Embryonic facial prominence (tissue), 1 donor: ENCODE data around the gene HES4.
"Not testable (repeated sequence)": the region's sequence is repeated elsewhere in the genome, so short reads cannot be mapped to it uniquely, and the experiment has no call there.

Experiments used
- DNase-seq: peaks from one replicate; pipeline ENCODE4 v3.0.0-alpha.2; 2016; ENCODE audit errors: extremely low spot score

The HES4 gene

DNA sequence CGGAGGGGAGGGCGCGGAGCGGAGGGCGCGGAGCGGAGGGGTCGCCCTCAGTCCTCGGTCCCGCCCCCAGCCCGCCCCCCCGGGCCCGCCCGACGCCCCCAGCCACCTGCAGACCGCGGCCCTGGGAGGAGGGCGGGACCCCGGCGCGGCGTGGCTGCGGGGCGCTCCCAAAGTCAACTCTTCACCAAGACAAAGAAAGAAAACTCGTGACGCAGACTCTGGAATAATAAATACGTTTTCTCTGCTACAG lies 1.2 kb downstream of the HES4 start:
- no peak for DNase-seq

DNA sequence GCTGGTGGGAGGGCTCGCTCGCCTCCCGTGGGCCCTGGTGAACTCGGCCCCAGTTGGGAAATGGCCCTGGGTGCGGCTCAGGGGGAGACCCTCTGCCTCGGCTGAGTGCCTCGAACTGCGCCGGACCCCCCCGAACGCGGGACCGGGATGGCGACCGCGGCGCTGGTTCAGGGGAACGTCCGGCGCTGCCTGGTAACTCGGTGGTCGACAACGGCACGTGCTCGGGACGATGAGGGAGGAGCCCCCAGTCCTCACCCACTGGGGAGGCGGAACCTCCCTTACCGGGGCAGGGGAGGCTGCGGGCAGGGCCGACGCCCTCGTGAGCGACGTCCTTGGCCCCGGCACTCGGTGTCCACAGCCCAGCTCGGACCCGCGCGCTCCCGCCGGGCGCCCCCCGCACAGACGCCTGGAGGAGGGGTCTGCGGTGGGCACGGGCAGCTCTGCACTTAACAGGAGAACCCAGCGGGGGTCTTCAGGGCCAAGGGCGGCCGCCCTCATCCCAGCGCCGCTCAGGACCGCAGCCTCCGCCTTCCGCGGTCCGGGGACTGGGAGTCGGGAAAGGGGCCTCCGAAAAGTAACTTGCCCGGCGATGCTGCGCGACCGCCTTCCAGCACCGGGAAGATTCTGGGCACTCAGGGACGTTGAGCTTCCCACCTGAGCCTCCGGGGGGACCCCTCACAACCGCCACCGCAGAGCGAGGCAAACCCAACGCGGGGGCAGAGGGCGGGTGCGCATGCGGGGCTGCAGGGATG lies 1.7 kb downstream of the HES4 start:
- no peak for DNase-seq

DNA sequence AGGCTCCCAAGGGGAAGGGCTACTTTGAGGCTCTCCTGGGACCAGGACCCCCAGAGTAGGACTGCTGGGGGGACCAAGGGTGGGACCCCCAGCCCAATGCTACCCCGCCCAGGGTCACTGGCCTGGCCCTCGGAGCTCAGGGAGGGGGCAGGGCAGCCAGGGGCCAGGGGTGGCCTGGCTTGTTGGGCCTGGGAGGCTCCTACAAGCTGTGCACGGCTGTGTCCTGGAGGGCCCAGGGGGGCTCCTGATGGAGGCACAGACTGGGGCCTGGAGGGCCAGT lies 2.2 kb downstream of the HES4 start:
- DNase-seq: no peak

DNA sequence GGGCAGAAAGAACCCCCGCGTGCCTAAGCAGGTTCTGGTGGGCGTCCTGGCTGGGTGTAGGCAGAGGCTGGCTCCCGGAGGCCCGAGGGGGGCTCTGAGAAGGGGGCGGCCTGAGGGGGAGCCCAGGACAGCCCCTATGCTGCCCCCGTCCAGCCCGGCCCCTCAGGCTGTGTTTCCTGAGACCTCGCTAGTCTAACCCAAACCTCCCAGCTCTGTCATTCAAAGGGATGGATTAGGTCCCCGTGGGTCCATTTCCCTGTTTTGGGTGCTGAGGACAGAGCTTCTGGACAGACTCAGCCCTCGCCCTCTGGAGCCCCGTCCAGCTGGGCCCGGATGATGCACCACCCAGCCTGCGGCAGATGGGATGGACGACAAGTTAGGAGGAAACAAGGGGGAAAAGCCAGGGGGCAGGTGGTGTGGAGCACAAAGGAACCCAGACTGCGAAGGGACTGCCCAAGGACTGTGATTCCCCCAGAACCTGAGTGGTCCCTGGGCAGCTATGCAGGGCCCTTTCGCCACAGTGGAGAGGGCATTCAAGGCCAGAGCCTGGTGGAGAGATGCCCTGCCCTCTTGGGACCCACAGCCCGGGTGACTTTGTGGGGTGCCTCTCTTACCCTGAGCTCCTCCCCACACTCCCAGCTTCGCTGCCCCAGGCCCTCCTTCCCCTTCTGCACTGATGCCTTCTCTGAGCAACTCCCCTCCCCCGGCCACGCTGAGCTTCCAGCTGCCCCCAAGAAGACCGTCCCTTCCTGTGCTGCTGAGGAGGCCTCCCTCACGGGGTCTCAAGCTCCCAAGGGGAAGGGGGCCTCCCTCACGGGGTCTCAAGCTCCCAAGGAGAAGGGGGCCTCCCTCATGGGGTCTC lies 2.8 kb downstream of the HES4 start:
- no peak for DNase-seq

DNA sequence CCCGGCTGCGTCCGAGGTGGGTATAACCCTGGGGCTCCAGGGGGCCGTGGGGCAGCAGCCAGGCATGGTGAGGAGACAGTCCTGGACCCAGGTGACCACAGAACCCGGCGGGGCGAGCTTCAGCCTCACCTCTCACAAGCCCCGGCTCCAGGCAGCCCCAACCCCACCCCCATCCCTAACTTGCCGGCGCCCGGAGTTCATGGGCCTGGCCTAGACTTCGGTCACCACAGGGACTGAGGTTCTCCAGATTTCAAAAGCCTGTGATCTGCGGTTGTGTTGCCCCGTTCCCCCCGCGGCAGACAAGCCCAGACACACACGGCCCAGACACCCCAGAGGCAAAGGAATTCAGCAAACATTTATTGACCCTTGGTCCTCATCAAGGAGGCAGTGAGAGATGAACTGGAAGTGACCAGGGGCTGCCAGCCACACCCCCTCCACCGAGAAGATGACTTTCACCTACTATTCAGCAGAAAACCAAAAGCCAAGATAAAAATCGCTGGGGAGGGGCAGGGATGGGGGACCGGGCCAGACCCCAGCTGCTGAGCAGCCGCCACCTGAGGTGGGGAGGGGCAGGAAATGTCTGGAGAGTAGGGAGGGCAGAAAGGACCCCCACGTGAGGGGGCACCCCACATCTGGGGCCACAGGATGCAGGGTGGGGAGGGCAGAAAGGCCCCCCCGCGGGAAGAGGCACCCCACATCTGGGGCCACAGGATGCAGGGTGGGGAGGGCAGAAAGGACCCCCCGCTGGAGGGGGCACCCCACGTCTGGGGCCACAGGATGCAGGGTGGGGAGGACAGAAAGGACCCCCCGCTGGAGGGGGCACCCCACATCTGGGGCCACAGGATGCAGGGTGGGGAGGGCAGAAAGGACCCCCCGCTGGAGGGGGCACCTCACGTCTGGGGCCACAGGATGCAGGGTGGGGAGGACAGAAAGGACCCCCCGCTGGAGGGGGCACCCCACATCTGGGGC lies 3.9 kb downstream of the HES4 start:
- no peak for DNase-seq

DNA sequence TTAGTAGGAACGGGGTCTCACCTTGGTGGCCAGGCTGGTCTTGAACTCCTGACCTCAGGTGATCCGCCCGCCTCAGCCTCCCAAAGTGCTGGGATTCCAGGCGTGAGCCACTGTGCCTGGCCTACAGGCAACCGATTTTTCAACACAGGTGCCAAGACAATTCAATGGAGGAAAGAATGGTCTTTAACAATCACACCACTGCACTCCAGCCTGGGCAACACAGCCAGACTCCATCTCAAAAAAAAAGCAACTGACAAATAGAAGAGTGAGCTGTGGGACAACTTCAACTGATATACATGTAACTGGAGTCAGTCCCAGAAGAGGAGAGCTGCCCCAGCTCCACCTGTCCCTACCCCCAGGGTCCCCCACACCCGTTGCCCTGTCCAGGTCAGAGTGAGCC lies 5.4 kb downstream of the HES4 start:
- not testable (repeated sequence) for DNase-seq

DNA sequence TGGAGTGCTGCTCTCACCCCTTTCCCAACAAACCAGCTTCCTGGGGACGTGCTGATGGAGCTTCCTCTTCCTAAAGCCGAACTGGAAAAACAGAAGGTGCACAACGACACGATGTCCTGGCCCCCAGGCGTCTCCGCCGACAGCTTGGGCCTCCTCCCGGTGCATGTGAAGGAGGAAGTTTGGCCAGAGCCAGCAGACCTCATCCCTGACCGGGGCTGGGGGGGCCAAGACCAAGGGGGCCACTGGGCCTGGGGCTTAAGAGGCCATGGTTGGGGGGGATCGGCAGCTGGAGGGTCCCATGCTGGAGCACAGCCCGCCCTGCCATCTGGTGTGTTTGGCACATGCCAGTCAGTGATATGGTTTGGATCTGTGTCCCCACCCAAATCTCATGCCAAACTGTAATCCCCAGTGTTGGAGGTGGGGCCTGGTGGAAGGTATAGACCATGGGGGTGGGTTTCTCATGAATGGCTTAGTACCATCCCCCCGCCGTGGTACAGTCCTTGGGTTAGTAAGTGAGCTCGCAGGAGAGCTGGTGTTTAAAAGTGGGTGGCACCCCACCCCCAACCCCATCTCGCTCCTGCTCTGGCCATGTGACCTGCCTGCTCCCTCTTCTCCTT lies 6.4 kb downstream of the HES4 start:
- DNase-seq: no peak

DNA sequence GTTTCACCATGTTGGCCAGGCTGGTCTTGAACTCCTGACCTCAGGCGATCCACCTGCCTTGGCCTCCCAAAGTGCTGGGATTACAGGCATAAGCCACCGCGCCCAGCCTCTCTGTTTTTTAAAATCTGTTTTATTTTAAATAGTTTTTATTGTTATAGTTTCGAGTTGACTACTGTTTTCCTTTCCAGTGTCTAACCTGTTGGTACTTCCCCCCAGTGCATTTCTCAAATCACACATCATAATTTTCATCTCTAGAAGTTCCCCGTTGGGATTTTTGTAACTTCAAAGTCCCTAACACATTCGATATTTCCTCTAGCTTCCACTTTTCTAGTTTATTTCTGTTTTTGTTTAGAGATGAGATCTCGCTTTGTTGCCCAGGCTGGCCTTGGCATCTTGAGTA lies 7.5 kb downstream of the HES4 start:
- no peak for DNase-seq

DNA sequence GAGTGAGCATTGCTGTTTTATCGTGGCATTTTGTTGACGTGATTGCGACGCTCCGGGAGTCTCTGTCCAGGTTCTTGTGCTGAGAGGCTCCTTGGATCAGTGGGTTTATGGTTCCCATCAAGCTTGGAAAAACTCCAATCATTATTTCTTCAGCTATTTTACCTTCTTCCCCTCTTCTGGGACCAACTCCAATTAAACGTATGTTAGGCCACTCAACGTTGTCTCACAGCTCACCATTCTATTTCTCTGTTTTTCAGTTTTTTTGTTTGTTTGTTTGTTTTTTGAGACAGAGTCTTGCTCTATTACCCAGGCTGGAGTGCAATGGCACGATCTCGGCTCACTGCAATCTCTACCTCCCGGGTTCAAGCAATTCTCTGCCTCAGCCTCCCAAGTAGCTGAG lies 8.0 kb downstream of the HES4 start:
- no peak for DNase-seq

DNA sequence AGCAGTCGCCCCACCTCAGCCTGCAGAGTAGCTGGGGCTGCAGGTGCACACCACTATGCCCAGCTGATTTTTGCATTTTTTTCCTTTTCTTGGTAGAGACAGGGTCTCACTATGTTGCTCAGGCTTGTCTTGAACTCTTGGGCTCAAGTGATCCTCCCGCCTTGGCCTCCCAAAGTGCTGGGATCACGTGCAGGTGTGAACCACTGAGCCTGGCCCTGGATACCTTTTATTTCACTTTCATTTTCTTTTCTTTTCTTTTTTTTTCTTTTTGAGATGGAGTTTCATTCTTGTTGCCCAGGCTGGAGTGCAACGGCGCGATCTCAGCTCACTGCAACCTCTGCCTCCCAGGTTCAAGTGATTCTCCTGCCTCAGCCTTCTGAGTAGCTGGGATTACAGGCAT lies 8.6 kb downstream of the HES4 start:
- not testable (repeated sequence) for DNase-seq

DNA sequence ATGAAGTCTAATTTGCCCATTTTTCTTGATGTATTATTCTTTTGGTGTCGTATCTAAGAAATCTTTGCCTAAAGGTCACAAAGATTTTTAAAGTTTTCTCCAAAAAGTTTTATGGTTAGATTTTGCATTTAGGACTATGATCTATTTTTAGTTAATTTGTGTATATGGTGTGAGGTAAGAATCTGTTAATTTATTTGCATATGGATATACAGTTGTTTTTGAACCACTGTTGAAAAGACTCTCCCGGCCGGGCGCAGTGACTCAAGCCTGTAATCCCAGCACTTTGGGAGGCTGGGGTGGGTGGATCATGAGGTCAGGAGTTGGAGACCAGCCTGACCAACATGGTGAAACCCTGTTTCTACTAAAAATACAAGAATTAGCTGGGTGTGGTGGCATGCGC lies 11.8 kb downstream of the HES4 start:
- not testable (repeated sequence) for DNase-seq

DNA sequence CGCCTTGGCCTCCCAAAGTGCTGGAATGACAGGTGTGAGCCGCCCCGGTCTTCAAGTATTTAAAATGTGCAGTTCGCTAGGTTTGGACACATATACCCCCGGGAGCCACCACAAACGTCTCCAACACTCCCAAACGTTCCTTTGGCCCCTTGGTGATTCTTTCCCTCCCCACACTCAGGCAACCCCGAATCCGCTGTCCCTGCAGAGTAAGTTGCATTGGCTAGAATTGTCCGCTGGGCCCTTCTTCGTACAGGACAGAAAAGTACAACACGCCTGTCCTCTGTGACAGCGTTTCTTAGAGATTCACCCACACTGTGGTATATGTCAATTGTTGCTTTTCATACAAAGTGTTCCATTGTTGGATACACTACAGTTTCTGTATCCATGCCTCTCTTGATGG lies 14.8 kb downstream of the HES4 start:
- DNase-seq: no peak

DNA sequence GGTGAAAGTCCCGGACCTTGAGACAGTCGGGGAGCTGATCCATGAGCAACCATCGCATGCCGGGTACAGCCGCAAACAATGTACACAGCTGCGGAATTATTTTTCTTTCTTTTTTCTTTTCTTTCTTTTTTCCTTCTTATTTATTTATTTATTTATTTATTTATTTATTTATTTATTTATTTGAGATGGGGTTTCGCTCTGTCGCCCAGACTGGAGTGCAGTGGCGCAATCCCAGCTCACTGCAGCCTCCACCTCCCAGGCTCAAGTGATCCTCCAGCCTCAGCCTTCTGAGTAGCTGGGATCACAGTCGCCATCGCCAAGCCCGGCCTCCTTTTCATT lies 15.5 kb downstream of the HES4 start:
- DNase-seq: no peak

DNA sequence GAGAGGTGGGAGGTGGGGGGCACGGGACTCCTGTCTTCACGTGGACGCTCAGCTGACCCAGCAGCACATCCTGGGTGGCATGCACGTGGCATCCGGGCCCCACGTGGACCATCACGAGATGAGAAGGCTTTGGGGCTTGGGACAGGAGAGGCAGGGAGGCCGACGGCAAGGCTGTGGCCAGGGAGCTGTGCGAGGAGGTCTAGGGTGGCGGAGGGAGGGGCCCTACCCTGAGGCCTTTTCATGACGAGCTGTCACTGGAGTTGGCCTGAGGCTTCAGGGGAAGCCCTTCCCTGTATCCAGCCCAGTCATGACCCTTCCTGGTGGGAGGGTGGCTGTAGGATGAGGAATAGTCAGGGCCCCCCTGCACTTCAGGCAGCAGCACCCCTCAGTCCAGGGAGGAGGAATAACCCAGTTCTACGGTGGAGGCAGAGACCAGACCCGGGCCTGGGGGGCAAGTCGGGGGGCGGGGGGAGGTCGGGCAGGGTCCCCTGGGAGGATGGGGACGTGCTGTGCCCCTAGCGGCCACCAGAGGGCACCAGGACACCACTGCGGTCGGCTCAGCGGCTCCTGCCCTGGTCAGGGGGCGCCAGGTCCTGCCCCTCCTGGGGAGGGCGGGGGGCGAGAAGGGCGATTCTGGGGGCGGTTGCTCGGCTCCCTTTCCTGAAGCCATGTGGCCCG lies 16.0 kb downstream of the HES4 start:
- no peak for DNase-seq

DNA sequence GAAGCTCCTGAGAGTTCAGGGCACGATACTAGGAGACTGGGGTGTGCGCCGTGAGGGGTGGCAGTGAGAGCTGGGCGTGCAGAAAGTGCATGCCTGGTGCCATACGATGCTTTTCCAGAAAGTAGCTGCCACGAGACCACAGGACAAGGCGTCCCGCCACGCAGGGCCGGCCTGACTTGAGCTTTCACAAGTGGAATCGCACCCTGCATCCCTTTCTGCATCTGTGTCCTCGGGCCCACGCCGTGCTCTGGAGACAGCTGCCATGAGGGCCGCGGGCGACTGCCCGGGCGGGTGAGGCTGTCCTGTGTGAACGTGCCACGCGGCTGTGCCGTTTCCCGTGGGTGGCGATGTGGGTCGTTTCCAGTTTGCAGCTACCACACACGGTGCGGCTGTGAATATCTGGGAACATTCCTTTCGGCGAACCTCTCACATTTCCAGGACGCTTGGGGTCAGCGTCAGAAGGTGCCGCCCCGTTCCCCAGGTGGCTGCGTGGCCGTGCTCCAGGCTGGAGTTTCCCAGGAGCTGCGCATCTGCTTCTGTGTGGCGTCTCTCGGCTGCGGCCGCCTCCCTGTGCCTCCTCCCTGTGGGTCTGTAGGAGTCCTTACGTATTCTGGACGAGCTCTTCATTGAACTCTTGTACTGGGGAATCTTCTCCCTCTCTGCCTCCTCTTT lies 17.0 kb downstream of the HES4 start:
- DNase-seq: no peak

DNA sequence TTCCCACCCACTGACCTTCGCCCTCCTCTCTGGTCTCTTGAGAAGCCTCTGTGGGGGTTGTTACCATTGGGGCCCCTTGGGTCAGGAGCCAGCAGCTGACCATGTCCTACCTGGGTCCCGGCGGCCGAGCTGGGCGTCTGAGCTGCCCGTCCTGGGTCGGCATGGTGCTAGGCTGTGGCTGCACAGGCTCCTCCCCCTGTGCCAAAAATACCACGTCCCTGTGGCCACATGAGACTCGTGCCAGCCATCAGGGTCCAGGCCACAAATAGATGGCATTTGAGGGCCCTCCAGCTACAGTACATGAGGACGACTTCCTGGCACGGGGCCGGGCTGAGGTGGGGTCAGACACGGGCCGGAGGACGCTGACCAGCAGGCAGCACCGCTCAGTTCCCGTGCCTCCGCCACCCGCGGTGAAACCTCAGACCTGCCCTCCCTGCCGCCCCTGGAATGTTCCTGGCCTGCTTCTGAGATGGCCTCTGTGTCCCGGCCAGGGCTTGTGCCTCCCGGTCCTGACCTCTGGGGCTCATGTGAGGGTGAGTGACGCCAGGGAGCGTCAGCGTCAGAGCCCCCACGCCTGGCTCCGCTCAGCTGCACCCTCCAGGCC lies 17.8 kb downstream of the HES4 start, which contains the start of gene PERM1:
Gene PERM1, minus strand, starts transcription at position 139 of the 604 bp plus-strand sequence. CDS start 1,064 bp downstream, outside the sequence.
- no peak for DNase-seq

DNA sequence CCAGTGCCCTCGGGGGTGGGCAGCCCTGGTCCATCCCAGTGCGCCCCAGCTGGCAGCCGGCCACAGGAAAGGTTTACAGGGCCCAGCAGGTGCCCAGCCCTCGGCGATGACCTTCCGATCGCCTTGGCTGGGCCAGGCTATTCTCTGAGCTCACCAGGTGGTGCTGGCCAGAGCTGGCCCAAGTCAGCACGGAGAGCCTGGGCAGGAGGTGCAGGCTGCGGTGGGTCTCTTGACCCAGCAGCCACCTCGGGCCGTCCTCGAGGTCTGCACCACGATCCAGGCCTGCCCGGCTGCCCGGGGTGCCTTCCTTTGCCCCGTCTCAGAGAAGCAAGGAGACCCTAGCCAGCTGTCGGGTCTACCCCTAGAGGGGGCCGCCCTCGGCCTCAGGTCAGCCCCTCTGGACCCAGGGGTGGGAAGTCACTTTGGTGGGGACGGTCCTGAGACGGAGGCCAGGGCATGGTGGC lies 18.4 kb downstream of the HES4 start:
- no peak for DNase-seq

DNA sequence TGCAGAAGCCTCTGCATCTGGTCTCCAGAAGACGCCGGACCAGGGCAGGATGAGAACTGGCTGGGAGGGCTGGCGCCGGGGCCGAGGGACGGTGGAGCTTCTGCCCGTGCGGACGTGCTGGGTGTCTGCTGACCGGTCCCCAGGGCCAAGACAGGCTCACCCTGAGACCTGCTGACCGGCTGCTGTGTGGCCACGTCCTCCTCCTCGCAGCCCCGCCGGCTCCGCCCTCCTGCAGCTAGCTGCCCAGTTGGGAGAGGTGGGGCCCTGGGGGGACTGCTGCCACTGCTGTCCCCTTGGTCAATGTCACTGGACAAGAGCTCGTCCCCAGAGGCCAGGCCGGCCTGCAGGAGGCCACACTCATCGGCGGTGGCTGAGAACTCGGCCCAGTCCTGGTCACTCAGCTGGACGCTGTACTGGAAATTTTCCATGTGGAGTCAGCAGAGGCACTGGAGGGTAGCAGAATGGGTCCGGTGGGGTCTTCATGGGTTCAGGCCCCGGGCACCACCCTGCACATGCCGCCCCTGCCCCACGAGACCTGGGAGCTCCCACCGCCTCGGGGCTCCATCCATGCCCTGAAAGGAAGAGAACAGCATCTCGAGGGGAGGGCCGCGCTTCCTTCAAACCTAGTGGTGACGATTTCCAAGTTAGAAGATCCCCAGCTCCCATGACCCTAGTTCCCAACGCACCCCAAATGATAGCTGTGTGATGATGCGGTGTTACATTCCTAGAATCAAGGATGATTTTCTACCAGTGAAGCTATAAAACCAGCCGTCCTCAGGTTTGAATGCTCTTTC lies 19.1 kb downstream of the HES4 start:
- no peak for DNase-seq

DNA sequence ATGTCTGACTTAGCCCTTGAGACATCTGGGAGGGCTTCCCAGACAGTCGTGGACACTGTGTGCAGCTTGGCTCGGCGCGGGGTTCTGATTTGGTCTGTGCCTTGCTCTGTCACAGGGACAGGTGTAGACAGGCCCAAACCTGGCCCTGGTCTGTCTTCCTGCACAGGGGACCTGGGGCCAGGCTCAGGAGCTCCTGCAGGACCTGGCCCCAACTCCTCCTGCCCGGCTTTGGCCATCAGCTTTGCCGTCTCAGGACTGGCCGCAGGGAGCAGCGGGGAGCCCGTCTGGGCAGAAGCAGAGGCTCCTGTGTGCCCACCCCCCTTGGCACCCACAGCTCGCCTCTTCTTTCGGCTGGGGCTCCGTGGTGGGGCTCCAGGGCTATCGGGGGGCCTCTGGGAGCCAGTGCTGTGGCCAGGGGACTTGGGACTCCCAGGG lies 19.7 kb downstream of the HES4 start:
- no peak for DNase-seq

DNA sequence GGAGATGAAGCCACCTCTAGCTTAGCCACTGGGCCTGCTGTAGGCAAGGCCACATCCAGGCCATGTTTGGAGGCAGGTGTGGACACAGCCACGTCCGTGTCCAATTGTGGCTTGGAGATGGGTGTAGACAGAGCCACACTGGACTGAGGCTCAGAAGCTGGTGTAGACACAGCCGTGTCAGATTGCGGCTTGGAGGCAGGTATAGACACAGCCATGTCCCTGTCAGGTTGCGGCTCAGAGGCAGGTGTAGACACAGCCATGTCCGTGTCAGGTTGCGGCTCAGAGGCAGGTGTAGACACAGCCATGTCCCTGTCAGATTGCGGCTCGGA lies 20.2 kb downstream of the HES4 start:
- no peak for DNase-seq
